HL-60/S4 (cell line): ENCODE data around the gene GMDS.

Source experiments
- in situ Hi-C: fragments of 300-500 bp; cut with MboI; formaldehyde crosslinking; loops from 2 replicates; pipeline ENCODE4 v1.14.3; 2022; ENCODE audit warnings: low sequenced_read_pairs

Gene GMDS

GRCh38 chr6:2141644-2142290 lies 103.6 kb downstream of the GMDS start:
- in situ Hi-C loops, result no loop called here

GRCh38 chr6:2140438-2141128 lies 104.8 kb downstream of the GMDS start:
- in situ Hi-C loops, result no loop called here

- in situ Hi-C loops, result no loop called here
These were observed 110.0 kb downstream of the GMDS start for GRCh38 chr6:2135401-2135800.

- in situ Hi-C loops, result no loop called here
These were observed 110.9 kb downstream of the GMDS start for GRCh38 chr6:2134554-2134953.

DNA sequence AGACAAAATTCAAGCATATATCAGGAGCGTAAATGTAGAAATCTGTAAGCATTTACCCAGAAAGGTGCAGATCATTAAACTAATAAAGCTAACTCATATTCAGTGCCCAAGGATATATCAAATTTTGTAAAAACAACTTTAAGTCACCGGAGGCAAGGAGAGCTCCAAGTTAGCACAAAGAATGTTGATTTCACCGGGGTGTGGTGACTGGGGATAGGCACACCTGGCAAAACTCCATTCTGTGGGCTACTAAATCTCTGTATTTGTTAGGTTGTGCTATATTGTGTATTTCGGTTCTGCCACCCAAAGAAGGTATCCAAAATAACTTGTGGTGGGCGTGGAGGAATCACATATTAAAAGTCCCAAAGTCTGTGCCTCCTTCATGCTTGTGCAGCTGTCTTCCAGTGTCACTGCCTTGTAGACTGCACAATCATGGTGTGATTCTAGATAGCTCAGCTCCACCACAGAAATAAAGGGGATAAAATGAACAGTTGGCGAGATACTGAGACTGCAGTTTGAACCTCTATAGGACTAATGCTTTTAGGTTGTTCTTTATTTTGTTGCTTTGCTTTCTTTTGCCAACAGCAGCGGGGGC lies 111.6 kb downstream of the GMDS start:
- in situ Hi-C loops, result no loop called here

- in situ Hi-C loops, result no loop called here
These were observed 112.5 kb downstream of the GMDS start for GRCh38 chr6:2132916-2133315.

DNA sequence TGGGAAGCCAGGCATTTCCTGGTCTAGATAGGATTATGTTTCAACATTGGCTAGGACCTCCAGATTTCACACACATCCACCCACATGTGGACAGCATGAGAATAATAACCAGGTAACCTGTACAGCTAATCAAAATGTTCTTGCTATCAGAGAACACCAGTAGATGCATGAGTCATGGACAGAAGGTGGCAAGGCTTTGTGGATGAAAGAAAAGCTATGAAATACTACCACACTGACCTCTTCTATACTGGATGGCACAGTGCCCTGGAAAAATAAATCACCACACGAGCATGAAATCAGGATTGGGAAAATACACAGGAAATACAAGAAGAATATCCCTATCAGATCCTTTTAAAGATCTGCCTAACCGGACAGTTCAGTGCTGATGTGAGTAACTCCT lies 113.0 kb downstream of the GMDS start:
- in situ Hi-C loops, result no loop called here

GRCh38 chr6:2129182-2129621 lies 116.2 kb downstream of the GMDS start:
- in situ Hi-C loops, result no loop called here

GRCh38 chr6:2127484-2127911 lies 117.9 kb downstream of the GMDS start:
- in situ Hi-C loops, result no loop called here

GRCh38 chr6:2126351-2126750 lies 119.1 kb downstream of the GMDS start:
- in situ Hi-C loops, result no loop called here

DNA sequence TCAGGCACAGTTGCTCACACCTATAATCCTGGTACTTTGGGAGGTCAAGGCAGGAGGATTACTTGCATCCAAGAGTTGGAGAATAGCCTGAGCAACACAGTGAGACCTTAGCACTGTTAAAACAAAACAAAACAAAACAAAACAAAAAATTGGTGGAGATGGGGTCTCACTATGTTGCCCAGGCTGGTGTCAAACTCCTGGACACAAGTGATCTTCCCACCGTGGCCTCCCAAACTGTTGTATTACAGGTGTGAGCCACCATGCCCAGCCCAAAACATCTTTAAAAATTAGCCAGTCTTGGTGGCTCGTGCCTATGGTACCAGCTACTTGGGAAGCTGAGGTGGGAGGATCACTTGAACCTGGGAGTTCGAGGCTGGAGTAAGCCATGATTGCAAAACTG lies 120.2 kb downstream of the GMDS start:
- in situ Hi-C loops, result no loop called here

DNA sequence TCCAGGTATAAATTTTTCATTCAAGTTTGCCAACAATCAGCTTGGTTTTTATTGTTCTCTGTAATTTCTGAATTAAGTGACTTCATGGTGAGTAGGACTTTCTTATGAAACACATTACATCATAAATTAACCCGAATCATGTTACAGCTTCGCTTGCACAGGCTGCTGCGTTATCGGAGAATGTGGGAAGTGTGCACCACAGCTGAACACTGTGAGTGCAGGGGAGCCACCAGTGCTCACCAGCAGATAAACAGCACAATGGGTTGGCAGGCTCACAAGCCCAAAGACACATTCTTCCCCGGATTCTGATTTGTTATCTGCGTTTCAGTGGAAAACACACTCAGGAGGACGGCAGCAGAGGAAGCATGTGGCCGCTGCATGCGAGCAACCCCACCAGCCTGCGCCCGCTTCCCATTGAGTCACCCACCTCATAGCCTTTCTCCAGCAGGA lies 121.1 kb downstream of the GMDS start:
- in situ Hi-C loops, result loop anchor here (25.0 kb wide), 1 partner anchor 537 kb away; no protein-coding TSS in a partner anchor

DNA sequence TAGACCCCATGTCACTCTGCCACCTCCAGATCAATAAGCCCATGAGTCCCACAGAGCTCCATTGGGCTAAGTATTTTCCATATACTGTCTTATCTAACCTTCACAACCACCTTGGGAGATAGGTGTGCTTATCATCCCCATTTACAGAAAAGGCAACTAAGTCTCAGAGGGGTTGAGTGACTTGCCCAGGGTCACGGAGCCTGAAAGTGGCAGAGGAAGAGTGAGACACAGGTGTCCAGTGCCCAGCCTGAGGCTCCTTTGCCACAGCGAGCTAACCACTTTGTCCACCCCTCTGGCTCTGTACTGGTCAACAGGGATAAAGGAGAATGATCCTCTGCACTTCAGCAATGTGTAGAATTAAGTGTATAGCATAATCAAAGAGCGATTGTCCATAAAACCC lies 124.5 kb downstream of the GMDS start:
- in situ Hi-C loops, result loop anchor here (25.0 kb wide), 1 partner anchor 534 kb away; no protein-coding TSS in a partner anchor

DNA sequence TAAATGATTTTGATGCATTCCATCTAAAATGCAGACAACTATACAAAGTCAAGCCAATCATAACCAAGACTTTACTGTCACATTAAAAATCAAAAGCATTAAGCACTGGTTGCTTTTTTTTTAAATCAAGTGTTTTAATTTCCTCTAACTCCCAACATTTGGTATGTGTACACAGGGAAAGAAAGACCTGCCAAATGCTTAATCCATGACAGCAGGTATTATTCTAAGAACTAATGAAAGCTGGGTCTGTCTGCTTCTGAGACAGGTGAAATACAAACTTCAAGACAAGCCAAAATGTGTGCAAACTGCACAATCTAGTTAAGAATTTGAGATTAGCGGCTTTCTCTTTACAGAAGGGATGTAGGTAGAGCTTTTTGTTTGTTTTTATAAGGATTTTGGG lies 126.1 kb downstream of the GMDS start:
- in situ Hi-C loops, result loop anchor here (25.0 kb wide), 1 partner anchor 532 kb away; no protein-coding TSS in a partner anchor

DNA sequence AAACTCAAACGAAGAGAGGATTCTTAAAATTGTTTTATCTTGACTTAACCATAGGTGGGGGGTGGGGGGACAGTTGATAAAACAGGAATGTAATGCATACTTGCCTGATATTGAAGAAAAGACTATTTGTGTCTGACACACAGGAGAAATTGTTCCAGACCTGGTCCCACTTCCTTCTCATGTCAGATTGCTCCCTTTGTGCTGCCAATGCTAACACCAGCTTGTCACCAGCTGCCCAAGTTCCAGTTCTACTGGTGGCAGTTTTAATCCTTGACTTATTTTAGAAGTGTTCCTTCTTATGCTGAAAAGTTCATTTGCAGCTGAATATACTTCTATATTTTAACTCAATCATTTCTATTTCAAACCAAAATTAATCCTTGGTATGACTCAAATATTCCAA lies 127.3 kb downstream of the GMDS start:
- in situ Hi-C loops, result loop anchor here (25.0 kb wide), 1 partner anchor 531 kb away; no protein-coding TSS in a partner anchor

GRCh38 chr6:2117447-2117846 lies 128.0 kb downstream of the GMDS start:
- in situ Hi-C loops, result loop anchor here (25.0 kb wide), 1 partner anchor 530 kb away; no protein-coding TSS in a partner anchor

DNA sequence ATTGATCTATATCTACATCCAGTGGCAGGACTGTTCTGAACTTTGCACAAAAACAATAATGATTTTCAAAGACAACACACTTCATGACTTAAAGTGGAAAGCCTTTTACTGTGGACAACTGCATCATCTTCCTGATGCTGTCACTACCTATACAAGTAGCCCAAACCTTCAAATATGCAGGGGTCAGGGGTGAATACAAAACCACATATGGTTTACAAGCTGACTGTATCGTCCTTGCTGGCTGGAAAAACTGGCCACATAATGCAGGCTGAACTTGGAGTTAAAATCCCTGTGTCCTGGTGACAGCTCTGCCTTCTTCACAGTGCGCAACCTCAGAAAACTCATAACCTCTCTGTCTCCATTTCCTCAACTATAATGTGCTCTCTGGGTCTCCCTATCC lies 128.9 kb downstream of the GMDS start:
- in situ Hi-C loops, result loop anchor here (25.0 kb wide), 1 partner anchor 529 kb away; no protein-coding TSS in a partner anchor

DNA sequence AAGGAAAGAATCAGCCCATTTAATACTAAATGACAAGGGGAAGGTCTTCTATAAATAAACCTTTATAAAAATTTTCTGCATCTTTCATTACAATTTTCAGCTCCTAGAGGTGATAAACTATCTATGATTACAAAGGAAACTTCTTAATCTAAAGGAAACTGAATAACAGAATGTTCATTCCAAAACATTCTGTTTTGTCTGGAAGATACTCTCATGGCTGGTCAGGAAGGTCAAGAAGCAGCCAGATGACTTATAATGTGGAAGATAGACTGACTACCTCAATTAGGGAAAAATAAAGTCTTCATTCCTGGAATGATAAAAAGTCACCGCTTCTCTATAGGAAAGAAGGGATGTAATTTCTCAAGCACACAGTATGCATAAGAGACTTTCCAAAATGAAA lies 131.3 kb downstream of the GMDS start:
- in situ Hi-C loops, result loop anchor here (25.0 kb wide), 1 partner anchor 527 kb away; no protein-coding TSS in a partner anchor

- in situ Hi-C loops, result loop anchor here (25.0 kb wide), 1 partner anchor 524 kb away; no protein-coding TSS in a partner anchor
These were observed 134.2 kb downstream of the GMDS start for GRCh38 chr6:2111162-2111677.

GRCh38 chr6:2110504-2110903 lies 134.9 kb downstream of the GMDS start:
- in situ Hi-C loops, result loop anchor here (25.0 kb wide), 1 partner anchor 523 kb away; no protein-coding TSS in a partner anchor

DNA sequence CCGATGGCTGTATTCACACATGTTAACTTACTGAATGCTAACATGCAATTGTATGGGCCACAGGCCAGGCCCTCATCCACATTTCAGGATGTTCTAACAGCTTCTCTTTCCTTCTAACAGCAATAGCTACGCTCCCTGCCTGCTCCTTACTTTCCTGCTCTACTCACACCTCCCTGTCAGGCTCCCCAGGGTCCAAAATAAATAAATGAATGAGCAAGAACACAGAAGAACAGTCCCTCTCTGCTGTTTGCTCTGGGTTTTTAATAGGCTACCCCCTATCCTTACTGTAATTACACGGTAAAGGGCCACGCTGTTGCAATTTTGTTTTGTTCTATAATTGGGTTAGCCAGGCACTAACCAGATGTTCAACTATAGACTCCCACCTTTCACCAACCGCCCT lies 135.6 kb downstream of the GMDS start:
- in situ Hi-C loops, result loop anchor here (25.0 kb wide), 1 partner anchor 522 kb away; no protein-coding TSS in a partner anchor
